Fibroblast of skin of right quadriceps (primary cell): ENCODE results near the gene KIAA1755.

ENCODE experiments used
- DNase-seq: peaks from one replicate; pipeline ENCODE4 v3.0.0-alpha.2; 2013

KIAA1755 gene, protein sequence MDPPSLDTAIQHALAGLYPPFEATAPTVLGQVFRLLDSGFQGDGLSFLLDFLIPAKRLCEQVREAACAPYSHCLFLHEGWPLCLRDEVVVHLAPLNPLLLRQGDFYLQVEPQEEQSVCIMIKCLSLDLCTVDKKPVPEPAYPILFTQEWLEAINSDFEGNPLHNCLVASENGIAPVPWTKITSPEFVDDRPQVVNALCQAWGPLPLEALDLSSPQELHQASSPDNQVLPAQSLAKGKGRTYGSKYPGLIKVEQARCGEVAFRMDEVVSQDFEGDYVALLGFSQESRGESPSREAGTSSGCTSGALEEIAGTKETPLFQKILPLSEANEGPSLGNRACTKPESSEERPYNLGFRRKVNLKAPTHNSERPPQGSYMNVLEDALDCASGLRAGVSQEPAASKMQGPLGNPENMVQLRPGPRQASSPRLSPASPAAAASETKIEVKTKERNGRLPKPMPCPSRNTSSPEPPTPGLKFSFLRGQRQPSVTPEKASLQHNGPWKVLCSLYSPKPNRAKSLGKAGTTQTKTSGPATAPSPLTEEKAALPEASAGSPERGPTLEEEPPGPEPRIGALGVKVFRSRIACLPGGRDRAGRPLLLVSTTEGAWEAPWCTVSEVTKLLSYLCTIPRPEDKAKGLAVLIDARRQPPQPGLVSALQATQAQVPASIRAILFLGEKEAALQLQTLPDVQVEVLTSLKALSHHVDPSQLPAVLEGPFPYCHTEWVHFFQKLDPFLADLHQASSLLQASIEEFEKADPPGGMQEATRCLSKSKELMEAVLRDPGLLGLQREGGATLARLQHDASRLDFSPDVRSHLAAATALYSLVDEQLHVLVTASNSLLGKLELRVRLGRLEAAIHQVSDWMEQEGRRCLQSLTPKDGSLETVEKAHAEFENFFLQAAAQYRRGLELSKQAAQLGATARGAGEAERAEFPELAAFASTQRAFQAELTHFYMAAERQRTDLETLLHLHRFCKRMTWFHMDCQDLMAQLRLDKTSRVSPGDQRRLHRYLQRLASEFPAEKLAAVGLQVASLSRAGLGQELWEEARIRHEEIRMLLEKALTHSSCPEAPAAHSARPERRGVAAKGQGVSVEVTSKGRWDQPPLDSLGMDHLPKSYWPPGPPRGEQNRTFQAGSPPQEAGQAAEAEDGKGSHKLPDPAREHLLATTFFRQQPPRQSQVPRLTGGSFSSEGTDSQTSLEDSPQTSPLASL

DNA sequence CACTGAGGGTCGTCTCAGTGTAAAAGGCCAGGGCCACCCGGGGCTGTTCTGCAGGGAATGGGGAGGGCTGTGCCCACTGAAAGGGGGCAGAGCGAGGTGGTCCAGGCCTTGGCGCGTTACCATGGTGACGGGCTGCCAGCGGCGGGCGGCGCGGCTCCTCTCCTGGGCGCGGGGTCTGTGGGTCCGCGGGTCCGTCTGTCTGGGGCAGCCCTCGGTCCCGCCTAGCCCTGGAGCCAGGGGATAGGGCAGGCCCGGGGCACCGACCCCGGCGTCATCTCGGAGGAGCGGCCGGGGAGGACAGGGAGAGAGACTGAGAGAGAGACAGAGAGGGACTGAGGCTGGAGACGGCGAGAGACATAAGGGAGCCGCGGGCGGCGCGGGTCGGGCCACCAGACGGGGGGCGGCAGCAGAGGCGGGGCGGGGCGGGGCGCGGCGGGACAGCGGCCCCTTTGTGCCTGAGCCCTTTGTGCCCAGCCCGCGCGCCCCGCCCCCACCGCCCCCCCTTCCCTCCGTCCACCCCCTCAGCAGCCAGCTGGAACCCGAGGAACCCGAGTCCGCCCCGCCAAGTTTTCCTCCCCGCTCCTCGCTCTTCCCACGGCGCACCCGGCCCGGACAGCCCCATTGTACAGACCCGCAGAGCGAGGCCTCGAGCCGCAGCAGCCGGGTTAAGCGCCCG is at the start of gene KIAA1755:
KIAA1755 (minus strand) TSS at position 358 of the 676 bp plus-strand sequence; CDS start at position 123, 235 bp downstream.
- no peak for DNase-seq

DNA sequence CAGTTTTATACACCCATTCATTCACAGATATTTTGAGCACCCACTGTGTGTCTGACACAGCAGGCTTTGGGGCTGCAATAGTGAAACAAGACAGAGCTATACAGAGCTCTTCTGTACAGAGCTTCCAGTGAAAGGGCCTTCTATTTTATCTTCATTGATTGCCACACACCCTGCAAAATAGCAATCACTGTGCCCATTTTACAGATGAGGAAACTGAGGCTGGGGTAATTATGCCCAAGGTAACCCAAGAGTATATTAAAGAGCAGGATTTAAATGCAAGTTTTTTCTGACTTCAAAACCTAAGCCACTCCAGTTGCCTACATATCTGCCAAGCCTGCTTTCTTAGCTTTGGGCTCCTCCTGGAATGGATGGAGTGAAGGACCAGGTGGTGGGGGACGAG is 47.9 kb upstream of the KIAA1755 start:
- no peak for DNase-seq

DNA sequence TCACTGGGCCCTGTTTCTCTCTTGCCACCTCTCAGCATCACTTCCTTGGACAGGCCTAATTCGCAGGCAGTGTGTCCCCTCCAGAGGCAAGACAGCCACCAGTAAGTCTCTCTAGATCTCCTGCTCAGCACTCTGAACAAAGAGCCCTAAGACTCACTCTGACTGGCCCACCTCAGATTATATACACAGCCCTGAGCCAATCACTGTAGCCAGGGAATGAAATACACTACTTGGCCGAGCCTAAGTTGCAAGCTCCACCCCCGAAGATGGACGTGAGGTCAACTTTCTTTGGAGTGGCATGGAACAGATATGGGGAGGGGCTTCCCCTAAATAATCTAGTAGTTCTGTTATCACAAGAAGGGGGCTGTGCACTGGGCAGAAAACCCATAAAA is 47.5 kb upstream of the KIAA1755 start:
- no peak for DNase-seq

DNA sequence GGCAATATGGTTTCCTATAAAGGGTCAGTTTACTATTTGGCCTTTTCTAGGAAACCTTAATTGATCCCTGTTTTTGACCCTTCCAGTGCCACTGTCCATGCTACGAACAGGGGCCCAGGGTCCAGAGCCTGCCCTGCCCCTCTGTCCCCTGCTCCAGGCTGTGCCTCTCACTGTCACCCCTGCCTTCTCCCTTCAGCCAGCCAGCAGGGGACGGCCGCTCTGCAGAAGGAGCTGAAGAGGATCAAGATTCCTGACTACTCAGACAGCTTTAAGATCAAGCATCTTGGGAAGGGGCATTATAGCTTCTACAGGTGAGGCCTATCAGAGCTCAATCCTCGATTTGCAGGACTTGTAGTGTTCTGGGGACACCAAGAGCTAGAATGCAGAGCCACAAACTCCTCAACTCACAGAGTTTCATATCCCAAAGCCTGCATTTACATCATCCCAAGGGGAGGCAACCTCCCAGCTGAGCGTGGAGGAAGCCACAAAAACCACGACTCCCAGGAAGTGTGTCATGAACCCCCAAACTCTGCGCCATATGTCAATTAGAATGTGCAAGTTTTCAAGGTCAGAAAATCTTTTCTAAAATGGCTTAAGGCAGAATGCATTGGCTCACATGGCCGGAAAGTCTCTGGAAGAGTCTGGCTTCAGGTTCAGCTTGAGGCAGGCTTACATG is 47.0 kb upstream of the KIAA1755 start:
- peak; percentile 66 for DNase-seq

DNA sequence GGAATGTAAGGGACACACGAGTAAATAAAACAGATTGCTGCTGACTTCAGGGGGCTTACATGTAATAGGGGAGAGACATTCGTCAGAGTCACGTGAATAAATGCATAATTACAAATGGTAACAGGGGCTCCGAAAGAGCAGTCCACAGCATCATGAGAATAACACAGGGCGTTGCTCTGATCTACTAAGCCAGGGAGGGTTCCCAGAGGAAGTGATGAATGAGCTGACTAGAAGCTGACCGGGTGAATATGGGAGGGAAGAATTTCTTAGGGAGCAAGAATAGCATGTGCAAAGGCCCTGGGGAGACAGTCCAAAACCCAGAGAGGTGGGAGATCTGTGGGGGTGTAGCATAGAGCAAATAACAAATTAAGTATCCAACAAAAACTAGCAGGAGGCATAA is 45.8 kb upstream of the KIAA1755 start:
- DNase-seq = no peak

DNA sequence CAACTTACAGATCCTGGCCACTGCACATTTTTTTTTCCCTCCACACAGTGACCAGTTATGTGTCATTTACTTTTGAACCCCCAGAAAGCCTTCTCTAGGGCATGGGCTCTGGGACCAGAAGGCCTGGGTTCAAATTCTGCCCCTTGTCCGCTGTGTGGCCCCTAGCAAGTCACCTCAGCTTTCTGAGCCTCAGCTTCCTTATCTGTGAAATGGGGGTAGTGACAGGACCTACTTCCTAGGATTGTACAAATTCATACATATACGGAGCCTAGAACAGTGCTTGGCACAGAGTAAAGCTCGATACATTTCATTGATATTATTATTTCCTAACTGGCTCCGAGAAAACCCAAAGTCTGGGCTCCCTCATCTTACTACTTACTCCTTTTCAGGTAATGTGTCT is 45.0 kb upstream of the KIAA1755 start:
- no peak for DNase-seq

DNA sequence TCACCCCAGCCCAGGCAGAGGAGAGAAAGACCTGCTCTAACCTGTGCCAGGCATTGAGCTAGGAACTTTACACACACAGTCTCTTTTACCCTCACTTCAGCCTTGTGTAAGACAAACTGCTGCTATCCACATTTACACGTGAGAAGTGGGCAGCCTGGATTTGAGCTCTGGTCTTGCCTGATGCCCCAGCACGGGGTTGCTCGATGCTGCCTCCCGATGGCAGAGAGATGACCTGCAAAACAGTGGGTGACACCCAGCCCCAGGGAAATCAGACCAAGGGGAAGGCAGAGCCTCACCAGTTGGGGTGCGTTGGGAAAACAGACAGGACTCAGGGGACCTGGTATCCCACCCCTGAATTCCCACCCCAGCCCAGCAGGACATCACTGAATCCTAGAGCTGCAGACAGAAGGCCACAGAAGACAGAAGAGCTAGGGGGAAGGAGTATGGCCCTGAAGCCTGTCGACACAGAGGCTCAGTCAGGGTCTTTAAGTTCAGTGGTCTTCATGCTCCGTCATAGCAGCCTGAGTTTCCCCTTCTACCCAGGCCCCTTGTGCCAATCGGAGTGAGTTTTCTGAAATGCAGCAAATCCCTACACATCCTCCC is 44.4 kb upstream of the KIAA1755 start:
- no peak for DNase-seq

DNA sequence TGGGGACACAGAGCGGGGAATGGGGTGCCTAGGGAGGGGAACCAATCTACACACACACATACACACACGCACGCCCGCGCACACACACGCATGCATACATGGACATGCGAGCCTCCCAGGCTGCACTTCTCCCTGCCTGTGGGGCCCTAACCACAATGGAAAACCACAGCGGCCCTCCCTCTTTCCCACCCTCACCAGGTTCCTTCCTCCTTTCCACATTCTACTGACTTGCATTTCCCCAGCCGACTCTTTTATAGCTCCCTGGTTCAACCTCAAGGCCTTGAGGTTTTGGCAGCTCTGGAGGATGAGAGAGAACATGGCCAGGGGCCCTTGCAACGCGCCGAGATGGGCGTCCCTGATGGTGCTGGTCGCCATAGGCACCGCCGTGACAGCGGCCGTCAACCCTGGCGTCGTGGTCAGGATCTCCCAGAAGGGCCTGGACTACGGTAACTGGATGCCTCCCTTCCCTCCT is 43.4 kb upstream of the KIAA1755 start, which contains the start of gene BPI:
BPI (plus strand) TSS at position 249 of the 472 bp plus-strand sequence; CDS start at position 317, 68 bp downstream.
- peak; percentile 54 for DNase-seq

DNA sequence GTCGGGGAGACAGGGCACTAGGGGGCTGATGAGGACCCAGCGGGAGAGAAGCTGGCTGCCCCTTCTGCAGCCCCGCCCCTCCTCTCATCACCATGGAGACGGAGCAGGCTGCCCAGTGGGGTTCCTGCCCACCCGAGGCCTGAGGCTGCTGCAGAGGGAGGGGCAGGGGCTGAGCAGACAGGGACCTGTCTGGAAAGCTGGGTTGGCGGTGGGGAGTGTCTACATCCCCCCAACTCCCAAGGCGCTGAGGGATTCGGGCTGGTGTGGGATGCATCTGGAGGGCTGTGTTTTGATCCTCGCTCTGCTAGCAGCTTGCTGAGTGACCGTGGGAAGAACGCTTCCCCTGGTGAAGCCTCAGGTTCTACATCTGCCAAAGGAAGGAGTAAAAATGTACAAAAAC is 42.3 kb upstream of the KIAA1755 start:
- DNase-seq = no peak

DNA sequence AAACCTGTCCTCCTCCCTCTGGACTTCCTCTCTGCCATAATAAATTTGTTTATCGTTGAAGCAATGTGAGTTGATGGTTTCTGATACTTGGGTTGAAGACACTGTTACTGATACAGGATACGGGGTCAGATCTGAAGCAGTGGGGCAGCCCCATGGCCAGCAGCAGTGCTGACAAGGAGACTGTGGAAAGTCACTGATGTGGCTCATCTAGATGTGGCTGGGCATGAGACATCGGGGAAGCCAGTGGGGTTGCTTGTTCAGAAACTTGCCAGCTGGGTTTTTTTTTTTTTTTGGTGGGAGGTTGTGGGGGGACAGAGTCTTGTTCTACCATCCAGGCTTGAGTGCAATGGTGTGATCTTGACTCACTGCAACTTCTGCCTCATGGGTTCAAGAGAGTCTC is 40.8 kb upstream of the KIAA1755 start:
- no peak for DNase-seq

DNA sequence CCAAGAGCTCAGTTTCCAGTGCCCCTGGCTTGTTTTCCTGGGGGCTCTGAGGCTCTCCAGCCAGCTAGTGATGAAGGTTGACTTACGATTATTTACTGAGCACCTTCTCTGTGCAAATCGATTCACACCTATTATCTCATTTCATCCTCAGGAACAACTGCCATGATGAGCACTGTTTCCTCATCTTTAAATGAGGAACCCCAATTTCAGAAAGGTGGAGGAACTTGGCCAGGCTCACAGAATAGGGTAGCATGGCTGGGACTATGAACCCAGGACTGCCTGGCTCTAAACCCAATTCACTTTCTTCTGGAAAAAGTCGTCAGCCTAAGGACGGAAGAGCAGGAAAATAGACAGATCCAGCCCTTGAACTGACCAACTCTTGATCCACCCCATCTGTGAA is 39.9 kb upstream of the KIAA1755 start:
- no peak for DNase-seq

DNA sequence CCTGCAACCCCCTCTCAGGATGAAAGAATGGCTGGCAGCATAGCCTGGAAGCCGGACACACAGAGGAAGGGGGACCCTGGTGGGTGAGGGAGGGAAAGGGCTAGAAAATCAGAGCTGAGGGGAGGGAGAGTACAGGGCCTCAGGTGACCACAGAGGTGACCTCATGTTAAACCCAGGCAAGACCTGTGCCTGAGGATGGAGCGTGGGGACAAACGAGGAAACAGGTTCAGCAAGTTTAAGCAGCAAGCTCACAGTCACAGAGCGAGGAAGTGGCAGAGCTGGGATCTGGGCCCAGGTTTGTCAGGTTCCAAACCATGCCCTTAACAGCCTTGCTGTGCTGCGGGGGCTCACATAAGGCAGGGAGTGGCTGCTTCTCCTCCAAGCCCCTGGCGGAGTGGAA is 39.4 kb upstream of the KIAA1755 start:
- no peak for DNase-seq

DNA sequence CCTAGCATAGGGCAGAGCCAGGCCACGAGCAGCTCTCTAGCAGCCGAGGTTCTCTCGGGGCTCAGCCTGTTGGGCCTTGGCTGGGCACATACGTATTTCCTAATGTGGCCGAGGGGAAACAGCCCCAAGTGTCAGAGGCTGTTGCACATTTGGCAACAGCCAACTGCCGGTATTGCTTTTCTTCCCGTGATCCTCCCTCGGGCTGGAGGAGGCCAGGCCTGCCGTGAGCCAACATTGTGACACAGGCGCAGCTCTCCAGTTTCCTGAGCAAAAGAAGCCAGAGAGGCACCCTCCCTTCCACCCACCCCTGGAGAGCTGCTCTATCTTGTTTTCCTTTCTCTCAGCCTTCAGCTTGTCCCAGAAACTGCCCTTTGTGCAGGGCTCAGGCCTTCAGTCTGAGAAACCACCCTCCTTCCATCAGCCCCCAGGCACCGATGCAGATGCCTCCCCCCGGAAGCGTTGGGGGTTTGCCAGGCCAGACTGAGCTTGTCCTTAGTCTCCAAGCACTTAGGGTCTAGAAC is 38.3 kb upstream of the KIAA1755 start:
- DNase-seq = peak; percentile 21

DNA sequence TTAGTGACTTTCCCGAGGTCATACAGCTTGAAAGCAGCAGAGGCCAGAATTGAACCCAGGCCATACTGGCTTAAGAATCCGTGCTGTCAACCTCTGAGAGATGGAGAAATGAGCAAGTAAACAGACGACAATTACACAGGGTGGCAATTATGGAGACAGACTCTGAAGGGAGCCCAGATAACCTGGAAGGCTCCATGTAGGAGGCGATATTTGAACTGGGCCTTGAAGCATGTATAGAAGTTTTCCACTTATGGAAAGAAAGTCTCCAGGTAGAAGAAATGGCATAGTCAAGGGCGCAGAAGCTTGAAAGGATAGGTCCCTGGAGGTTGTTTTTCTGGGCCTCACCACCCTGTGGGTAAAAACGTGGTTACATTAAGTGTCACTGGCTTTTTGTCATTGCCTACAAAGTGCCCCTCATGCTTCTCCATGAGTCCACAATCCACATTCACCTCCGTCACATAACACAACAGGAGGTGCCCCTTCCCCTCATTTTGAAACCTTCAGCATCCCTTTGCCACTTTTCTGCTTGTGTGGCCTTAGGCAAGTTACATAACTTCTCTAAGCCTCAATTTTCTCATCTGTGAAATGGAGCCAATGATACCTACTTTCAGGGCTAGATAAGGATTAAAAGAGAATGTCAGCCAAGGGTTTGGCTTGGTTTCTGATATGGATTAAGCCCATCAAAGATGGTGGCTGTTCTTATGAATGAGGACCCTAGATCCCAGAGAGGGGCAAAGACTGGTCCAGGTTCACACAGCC is 37.6 kb upstream of the KIAA1755 start:
- no peak for DNase-seq

DNA sequence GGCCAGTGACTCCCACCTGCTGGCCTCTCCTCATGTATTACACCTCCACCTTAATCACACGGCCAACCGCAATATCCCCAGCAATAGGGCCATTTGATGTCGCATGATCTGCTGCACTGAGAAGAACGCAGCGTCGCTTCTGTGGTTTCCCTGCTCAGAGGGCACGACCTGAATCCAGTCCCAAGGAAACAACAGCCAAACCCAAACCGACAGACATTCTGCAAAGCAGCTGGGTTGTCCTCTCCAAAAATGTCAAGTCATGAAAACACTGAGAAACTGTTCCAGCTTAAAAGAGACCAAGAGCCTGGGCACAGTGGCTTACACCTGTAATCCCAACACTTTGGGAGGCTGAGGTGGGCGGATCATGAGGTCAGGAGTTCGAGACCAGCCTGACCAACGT is 35.9 kb upstream of the KIAA1755 start:
- DNase-seq = no peak

DNA sequence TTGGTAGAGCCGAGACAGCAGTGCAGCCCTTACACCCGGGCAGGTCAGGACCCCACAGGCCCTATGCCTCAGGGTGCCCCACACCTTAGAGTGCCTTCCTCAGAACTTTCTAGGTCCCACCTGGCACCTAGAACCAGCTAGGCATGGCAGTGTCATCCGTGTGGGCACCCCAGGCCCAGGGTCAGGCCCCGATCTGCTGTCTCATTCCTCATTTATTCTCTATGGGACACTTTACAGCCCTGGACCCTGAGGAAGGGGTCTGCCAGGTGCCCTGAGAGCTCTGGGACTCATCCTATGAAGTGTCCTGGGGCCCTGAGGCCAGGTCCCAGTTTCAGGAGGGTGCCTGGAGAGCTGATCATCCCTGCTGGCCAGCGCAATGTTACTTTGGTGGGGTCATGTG is 35.3 kb upstream of the KIAA1755 start:
- no peak for DNase-seq

DNA sequence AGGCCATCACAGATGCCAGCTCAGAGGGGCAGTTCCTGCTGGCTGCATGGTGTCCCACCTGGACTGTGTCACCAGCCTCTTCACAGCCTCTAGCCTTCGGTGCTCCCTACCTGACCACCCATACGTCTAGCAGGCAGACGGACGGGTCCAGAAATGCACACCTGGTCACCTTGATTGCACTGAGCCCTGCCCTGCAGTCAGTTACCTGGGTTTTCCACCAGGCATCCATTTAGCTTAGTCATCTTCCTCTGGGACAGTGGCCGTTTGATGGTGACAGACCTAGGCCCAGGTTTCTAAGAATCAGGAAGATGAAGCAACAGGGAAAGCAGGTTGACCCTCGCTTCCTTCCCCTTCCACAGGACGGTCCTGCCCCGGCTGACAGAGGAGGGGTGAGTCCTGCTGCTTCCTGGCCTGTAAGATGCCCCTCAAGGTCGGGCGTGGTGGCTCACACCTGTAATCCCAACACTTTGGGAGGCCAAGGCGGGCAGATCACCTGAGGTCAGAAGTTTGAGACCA is 33.6 kb upstream of the KIAA1755 start:
- no peak for DNase-seq

DNA sequence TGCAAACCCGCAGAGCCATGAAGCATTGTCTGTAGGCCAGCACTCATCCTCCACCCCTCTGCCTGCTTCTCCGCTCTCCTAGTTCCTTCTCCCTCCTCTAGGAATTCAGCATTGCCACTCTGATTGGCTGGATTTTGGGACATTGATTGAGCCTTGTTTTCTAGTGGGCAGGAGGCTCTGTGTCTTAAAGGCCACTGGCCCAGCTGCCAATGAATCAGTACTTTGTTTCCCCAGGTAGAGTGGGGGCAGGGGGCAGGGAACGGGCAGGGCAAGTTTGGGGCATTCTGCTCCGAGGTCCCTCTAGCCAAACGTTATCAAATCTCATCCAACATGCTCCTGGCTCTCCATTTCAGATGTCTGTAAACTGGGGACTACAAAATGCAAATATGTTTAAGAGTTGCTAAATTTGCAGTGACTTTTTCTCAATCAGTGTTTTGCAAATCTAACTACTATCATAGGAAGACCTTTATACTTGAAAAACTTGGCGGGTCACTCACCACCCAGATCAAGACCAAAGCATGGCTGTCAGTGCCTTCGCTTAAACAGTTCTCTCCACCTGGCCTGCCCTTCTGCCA is 33.0 kb upstream of the KIAA1755 start:
- DNase-seq = no peak

DNA sequence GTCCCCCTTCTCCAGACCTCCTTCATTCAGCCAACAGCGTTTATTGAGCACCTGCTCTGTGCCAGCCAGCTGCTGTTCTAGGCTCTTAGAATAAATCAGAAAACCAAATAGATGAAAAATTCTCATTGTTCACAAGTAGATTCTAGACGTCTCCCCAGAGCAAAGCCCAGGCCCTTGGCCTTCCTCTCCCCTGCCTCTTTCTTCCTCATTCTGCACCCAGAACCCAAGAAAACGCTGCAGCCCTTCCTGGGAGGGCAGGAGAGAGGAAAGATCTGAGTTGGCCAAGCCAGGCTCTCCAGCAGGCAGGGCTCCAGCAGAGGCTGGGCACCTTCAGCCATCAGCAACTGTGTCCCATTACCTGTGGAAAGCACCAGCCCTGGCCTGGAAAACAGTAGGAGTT is 31.4 kb upstream of the KIAA1755 start:
- DNase-seq = no peak
